ENCODE results near the gene DISP2. TPM values are rescaled to one million over a fixed set of nuclear protein-coding genes. Genes with fewer than 3 reads are reported as not detected.

The DISP2 gene, protein sequence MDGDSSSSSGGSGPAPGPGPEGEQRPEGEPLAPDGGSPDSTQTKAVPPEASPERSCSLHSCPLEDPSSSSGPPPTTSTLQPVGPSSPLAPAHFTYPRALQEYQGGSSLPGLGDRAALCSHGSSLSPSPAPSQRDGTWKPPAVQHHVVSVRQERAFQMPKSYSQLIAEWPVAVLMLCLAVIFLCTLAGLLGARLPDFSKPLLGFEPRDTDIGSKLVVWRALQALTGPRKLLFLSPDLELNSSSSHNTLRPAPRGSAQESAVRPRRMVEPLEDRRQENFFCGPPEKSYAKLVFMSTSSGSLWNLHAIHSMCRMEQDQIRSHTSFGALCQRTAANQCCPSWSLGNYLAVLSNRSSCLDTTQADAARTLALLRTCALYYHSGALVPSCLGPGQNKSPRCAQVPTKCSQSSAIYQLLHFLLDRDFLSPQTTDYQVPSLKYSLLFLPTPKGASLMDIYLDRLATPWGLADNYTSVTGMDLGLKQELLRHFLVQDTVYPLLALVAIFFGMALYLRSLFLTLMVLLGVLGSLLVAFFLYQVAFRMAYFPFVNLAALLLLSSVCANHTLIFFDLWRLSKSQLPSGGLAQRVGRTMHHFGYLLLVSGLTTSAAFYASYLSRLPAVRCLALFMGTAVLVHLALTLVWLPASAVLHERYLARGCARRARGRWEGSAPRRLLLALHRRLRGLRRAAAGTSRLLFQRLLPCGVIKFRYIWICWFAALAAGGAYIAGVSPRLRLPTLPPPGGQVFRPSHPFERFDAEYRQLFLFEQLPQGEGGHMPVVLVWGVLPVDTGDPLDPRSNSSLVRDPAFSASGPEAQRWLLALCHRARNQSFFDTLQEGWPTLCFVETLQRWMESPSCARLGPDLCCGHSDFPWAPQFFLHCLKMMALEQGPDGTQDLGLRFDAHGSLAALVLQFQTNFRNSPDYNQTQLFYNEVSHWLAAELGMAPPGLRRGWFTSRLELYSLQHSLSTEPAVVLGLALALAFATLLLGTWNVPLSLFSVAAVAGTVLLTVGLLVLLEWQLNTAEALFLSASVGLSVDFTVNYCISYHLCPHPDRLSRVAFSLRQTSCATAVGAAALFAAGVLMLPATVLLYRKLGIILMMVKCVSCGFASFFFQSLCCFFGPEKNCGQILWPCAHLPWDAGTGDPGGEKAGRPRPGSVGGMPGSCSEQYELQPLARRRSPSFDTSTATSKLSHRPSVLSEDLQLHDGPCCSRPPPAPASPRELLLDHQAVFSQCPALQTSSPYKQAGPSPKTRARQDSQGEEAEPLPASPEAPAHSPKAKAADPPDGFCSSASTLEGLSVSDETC (N-terminal part only)
- total RNA-seq = under 0.01 TPM in 1 of 2 replicates, not detected in the other

DNA sequence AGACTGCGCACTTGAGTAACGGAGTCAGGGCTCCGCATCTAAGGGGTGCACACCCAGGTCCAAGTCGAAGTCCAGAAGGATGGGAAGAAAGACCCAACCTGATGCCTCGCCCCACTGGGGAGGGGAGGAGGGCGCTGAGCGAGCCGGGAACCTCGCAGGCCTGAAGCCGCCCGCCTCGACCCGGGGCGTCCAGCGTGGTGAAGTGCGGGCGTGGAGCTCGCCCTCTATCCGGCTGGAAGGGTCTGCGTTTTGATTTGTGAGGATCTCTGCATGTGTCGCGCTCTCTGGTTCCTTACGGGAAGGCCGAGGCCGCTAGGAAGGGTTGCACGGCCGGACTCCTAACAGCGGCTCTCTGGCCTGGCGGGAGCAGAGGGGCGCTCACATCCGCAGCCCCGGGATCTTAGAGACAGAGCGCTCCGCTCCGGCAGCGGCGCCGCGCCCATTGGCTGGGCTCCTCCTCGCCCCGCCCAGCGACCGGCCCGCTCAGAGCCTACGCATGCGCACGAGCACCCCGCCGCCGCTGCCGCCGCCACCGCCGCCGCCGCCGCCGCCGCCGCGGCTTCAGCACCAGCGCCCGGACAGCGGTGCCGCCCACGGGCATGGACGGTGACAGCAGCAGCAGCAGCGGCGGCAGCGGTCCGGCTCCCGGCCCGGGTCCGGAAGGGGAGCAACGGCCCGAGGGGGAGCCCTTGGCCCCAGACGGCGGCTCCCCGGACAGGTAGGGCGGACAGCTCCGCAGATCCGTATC is at the start of gene DISP2:
Gene DISP2, plus strand, starts transcription at position 497 of the 748 bp plus-strand sequence. Its CDS starts 103 bp downstream, at position 600.
- no peaks in the 10 kb centered on the region for H3K36me3 ChIP-seq (ENCODE audit: control insufficient read depth, insufficient read depth, low read length)
- no peak for FAIRE-seq
- H3K27me3 ChIP-seq (ENCODE audit: control insufficient read depth, insufficient read depth, low read length) = peaks cover 5% of the 10 kb centered on the region
- TF ChIP-seq, protein P1, sequence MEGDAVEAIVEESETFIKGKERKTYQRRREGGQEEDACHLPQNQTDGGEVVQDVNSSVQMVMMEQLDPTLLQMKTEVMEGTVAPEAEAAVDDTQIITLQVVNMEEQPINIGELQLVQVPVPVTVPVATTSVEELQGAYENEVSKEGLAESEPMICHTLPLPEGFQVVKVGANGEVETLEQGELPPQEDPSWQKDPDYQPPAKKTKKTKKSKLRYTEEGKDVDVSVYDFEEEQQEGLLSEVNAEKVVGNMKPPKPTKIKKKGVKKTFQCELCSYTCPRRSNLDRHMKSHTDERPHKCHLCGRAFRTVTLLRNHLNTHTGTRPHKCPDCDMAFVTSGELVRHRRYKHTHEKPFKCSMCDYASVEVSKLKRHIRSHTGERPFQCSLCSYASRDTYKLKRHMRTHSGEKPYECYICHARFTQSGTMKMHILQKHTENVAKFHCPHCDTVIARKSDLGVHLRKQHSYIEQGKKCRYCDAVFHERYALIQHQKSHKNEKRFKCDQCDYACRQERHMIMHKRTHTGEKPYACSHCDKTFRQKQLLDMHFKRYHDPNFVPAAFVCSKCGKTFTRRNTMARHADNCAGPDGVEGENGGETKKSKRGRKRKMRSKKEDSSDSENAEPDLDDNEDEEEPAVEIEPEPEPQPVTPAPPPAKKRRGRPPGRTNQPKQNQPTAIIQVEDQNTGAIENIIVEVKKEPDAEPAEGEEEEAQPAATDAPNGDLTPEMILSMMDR (IDR thresholded peaks at IDR 0.05; ENCODE audit: insufficient read depth, low read length, severe bottlenecking) = no peak
- H3K4me3 ChIP-seq (ENCODE audit: low read depth, low read length) = peak within 1 kb of the TSS; percentile 33
- DNase-seq (ENCODE audit: low read depth) = peak; percentile 56

DNA sequence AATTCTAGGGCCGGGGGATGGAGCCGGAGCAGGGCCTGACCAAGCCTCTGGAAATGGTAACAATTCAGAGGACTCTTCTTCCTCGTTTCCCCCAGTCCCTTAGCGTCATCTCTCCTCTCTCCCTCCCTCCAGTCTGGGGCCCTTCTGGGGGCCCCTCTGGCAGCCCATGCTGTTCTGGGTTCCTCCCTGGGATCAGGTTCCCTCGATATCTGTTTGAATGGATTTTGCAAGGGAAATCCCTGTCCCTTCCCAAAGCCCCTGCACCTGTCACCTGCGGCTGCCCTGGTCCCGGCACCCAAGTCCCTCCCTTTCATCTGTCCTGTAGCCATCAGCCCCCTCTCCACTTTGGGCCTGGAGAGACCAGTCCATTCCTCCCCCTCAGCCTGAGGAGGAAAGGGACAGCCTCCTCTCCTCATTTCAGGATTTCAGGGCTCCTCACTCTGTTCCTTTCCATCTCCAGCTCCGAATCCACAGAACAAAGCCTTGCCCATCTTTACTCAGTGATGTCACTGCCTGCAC is 48.6 kb upstream of the DISP2 start:
- no peaks in the 10 kb centered on the region for H3K36me3 ChIP-seq (ENCODE audit: control insufficient read depth, insufficient read depth, low read length)
- H3K4me3 ChIP-seq (ENCODE audit: low read depth, low read length) = no peak overlapping the region
- FAIRE-seq (no peak), DNase-seq (ENCODE audit: low read depth) (no peak)
- TF ChIP-seq, protein P1 (IDR thresholded peaks at IDR 0.05; ENCODE audit: insufficient read depth, low read length, severe bottlenecking) = no peak
- H3K27me3 ChIP-seq (ENCODE audit: control insufficient read depth, insufficient read depth, low read length) = peaks cover 17% of the 10 kb centered on the region

DNA sequence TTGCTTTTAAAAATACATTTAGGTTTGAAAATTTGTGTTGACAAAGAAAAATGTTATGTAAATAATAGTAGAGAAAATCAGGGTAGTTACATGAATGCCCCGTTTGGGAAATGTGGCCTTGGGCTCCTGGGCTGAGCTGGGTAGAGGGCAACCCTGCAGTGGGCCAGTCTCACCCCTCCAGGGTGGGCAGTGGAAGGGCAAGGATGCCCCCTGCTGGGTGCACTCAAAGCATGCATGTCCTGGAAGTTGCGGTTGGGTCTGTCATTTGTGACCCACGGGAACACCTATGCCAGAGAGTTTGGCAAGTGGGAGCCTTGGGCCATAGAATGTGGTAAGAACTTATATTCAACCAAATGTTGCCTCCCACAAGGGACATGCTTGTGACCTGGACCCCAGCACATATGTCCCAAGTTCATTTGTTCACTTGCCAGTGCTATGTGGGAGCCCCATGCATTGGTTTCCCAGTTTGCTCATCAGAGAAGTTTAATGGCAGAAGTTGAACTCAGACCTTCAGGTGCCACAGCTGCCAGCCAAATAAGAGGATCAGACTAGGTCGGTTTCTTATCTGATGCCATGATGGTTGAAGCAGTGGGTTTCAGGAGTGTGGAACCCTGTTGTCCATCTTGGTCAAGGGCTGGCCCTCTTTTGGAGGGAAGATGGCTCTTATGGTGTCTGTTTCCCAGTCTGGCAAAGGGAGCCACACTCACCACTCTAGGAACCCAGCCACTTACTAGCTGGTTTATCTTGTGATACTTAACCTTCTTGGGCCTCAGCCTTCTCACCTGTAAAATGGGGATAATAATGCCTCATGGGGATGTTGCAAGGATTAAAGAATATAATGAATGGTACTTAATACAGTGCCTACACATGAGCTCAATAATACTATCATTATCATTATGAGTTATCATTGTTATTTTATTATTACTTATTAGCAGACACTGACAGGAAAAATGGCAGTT is 47.7 kb upstream of the DISP2 start:
- TF ChIP-seq, protein P1 (IDR thresholded peaks at IDR 0.05; ENCODE audit: insufficient read depth, low read length, severe bottlenecking) = peak; percentile 68
- Histone ChIP-seq H3K27me3 (ENCODE audit: control insufficient read depth, insufficient read depth, low read length) (peaks cover 17% of the 10 kb centered on the region), H3K36me3 (ENCODE audit: control insufficient read depth, insufficient read depth, low read length) (no peaks in the 10 kb centered on the region), H3K4me3 (ENCODE audit: low read depth, low read length) (no peak overlapping the region)
- FAIRE-seq = no peak
- no peak for DNase-seq (ENCODE audit: low read depth)

DNA sequence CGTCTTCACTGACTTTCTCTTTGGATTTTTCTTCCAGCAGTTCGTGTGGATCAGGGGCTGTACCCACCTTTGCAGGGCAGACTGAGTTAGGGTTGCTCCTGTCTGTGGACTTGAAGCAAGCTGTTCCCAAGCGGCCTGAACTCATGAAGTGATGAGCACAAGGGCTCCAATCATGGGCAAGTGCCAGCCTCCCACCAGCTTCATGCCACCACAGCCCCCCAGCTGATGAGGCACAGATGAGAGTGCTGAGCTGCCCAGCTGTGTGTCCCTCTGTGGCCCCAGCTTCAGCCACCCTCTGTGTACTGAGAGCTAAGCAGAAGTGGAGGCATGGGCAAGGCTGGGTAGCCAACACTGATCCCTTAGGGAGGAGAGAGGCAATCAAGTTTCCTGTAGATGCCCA is 47.0 kb upstream of the DISP2 start:
- DNase-seq (ENCODE audit: low read depth) (no peak), FAIRE-seq (no peak)
- H3K4me3 ChIP-seq (ENCODE audit: low read depth, low read length) = no peak overlapping the region
- no peaks in the 10 kb centered on the region for H3K36me3 ChIP-seq (ENCODE audit: control insufficient read depth, insufficient read depth, low read length)
- peaks cover 17% of the 10 kb centered on the region for H3K27me3 ChIP-seq (ENCODE audit: control insufficient read depth, insufficient read depth, low read length)
- TF ChIP-seq, protein P1 (IDR thresholded peaks at IDR 0.05; ENCODE audit: insufficient read depth, low read length, severe bottlenecking) = no peak

Data from bronchial epithelial cell (primary cell).